Nephron (organoid): ENCODE measurements around the gene SLC39A1.
A peak's percentile ranks its signal among the peaks of the same experiment; 100 is the strongest.

ENCODE experiments used
- H3K27ac Mint-ChIP-seq, 3 experiments: 2 replicates each; pipeline ENCODE4 v1.8.0; 2020; ENCODE audit warnings: mixed read lengths in 3 of 3, mild to moderate bottlenecking in 2 of 3, moderate library complexity in 1 of 3
- H3K27me3 Mint-ChIP-seq: 2 replicates; pipeline ENCODE4 v1.8.0; 2021; ENCODE audit warnings: low read depth, mild to moderate bottlenecking, moderate library complexity, mixed read lengths
- H3K36me3 Mint-ChIP-seq: 2 replicates; pipeline ENCODE4 v1.8.0; 2020; ENCODE audit warnings: low read depth, mixed read lengths
- H3K4me1 Mint-ChIP-seq: 2 replicates; pipeline ENCODE4 v1.8.0; 2020; ENCODE audit warnings: mixed read lengths
- H3K4me3 Mint-ChIP-seq, 3 experiments: 2 replicates each; pipeline ENCODE4 v1.8.0; 2020; ENCODE audit warnings: mild to moderate bottlenecking in 3 of 3, mixed read lengths in 3 of 3, moderate library complexity in 2 of 3
- H3K9me3 Mint-ChIP-seq: 2 replicates; pipeline ENCODE4 v1.8.0; 2020; ENCODE audit warnings: mixed read lengths
- CTCF ChIP-seq, 3 experiments: fragments of 200-600 bp; sonication (generic); IDR thresholded peaks; one replicate each; pipeline ENCODE4 v1.5.0; 2021; ENCODE audit warnings: antibody characterized with exemption in 3 of 3; ENCODE audit not compliant: unreplicated experiment in 3 of 3

SLC39A1 gene

GRCh38 chr1:153968972-153969371 lies 5.6 kb upstream of the SLC39A1 start:
- Mint-ChIP-seq H3K4me1 (peaks cover 32% of the 10 kb centered on the region), H3K27me3 (no peaks in the 10 kb centered on the region), H3K4me3 (peak overlapping the region; percentile 91 to 95 (median 94)), H3K9me3 (no peaks in the 10 kb centered on the region), H3K27ac (peak overlapping the region; percentile 94 to 99 (median 96)), H3K36me3 (peaks cover 10% of the 10 kb centered on the region)
- no peak for TF ChIP-seq CTCF (IDR thresholded peaks at IDR 0.05; ENCODE audit: unreplicated experiment in 3 of 3)

GRCh38 chr1:153968408-153968807 lies 5.1 kb upstream of the SLC39A1 start:
- Mint-ChIP-seq H3K36me3 (peaks cover 7% of the 10 kb centered on the region), H3K4me3 (peak overlapping the region; percentile 91 to 95 (median 94)), H3K27me3 (no peaks in the 10 kb centered on the region), H3K27ac (peak overlapping the region; percentile 94 to 99 (median 96)), H3K9me3 (no peaks in the 10 kb centered on the region), H3K4me1 (peaks cover 38% of the 10 kb centered on the region)
- no peak for TF ChIP-seq CTCF (IDR thresholded peaks at IDR 0.05; ENCODE audit: unreplicated experiment in 3 of 3)

GRCh38 chr1:153968000-153968363 lies 4.6 kb upstream of the SLC39A1 start:
- TF ChIP-seq CTCF (IDR thresholded peaks at IDR 0.05; ENCODE audit: unreplicated experiment in 3 of 3) = no peak
- H3K4me3 Mint-ChIP-seq = peak overlapping the region; percentile 91 to 95 (median 94)
- no peaks in the 10 kb centered on the region for H3K9me3 Mint-ChIP-seq
- peak overlapping the region; percentile 94 to 99 (median 96) for H3K27ac Mint-ChIP-seq
- no peaks in the 10 kb centered on the region for H3K27me3 Mint-ChIP-seq
- H3K4me1 Mint-ChIP-seq = peaks cover 40% of the 10 kb centered on the region
- H3K36me3 Mint-ChIP-seq = peaks cover 4% of the 10 kb centered on the region

GRCh38 chr1:153967107-153967999 lies 4.0 kb upstream of the SLC39A1 start, which contains the start of gene CREB3L4:
Gene CREB3L4 (plus strand): TSS chr1:153967902. CDS start chr1:153968526, 624 bp downstream.
- TF ChIP-seq CTCF (IDR thresholded peaks at IDR 0.05; ENCODE audit: unreplicated experiment in 3 of 3) = peak in 2 of 3 experiments; percentile 33 to 44
- Mint-ChIP-seq H3K36me3 (peaks cover 4% of the 10 kb centered on the region), H3K4me1 (peaks cover 46% of the 10 kb centered on the region), H3K27me3 (no peaks in the 10 kb centered on the region), H3K9me3 (no peaks in the 10 kb centered on the region), H3K27ac (peak within 1 kb of the TSS; percentile 94 to 99 (median 96)), H3K4me3 (peak within 1 kb of the TSS; percentile 91 to 95 (median 94))

- Mint-ChIP-seq H3K27ac (peak overlapping the region; percentile 77 to 98 (median 94)), H3K27me3 (no peaks in the 10 kb centered on the region), H3K9me3 (no peaks in the 10 kb centered on the region), H3K4me1 (peaks cover 56% of the 10 kb centered on the region), H3K36me3 (peaks cover 14% of the 10 kb centered on the region), H3K4me3 (peak overlapping the region; percentile 85 to 92 (median 86))
- no peak for TF ChIP-seq CTCF (IDR thresholded peaks at IDR 0.05; ENCODE audit: unreplicated experiment in 3 of 3)
These were observed 554 bp upstream of the SLC39A1 start for GRCh38 chr1:153963850-153964331.
